ENCODE results near the gene PECR. TPM values are rescaled to one million over a fixed set of nuclear protein-coding genes. Genes with fewer than 3 reads are reported as not detected.

PECR gene
- total and polyA plus RNA-seq, 5 donors from 2014 or later, result 28.0 to 73.8 (median 47.6) TPM

DNA sequence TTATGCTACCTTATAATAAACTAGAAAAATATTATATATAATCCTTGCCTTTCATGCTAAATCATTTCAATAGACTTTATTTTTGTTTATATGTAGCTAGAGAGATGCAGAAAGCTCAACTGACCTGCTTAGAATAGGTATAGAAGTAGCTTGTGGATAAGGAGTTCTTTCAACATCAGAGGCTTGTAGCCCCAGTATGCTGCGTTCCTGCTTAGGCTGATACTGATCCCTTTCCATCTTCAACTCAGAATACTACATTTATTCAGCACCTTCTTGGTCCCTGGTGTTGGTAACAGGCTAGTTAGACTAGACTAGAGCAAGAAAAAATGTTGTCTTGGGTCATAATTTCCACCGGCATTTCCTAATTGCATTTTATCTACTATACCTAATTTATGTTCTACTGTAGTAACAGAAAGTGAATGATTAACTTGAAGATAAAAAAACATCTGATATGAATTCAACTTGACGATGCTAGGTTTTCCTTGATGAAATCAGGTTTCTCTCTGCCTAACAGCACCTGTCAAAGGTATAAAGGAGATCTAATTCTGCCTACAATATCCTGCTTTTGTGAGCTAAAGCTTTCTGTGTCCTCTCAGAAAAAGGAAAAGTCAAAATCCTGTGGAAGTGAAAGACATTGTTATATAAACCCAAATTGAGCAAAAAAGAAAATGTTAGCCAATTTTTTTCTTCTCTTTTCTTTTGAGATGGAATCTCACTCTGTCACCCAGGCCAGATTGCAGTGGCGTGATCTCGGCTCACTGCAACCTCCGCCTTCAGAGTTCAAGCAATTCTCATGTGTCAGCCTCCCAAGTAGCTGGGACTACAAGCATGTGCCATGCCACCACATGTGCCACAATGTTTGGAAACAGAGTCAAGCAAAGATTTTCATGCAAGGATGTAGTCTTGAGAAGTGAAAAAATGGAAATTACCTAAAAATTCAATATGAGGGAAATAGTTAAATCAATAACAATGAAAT lies 5.8 kb downstream of the PECR start:
- no peak overlapping the region for H3K27ac ChIP-seq (ENCODE audit: insufficient read depth, low read length, poor library complexity, severe bottlenecking)
- no peaks in the 10 kb centered on the region for H3K27me3 ChIP-seq (ENCODE audit: control insufficient read depth, insufficient read depth, low read length)
- peaks cover 33% of the 10 kb centered on the region for H3K4me1 ChIP-seq (ENCODE audit: control insufficient read depth, insufficient read depth, low read length, poor library complexity, severe bottlenecking)
- H3K27me3 Mint-ChIP-seq, result no peaks in the 10 kb centered on the region
- peaks cover 26% of the 10 kb centered on the region for H3K36me3 ChIP-seq (ENCODE audit: control insufficient read depth, insufficient read depth, low read length)
- peaks cover 18 to 57% (median 42%) of the 10 kb centered on the region in 4 donors for H3K4me1 Mint-ChIP-seq
- no peak for ATAC-seq (ENCODE audit: low read depth in 2 of 2)
- no peak for DNase-seq
- H3K4me3 Mint-ChIP-seq, result peak overlapping the region in 3 of 4 donors; percentile 7 to 40 (median 18)
- H3K36me3 Mint-ChIP-seq, result peaks cover 4% of the 10 kb centered on the region
- H3K27ac Mint-ChIP-seq, result peak overlapping the region in 2 of 3 donors; percentile 11 to 37
- no peaks in the 10 kb centered on the region for H3K9me3 ChIP-seq (ENCODE audit: control insufficient read depth in 2 of 2, low read length in 2 of 2)
- H3K4me3 ChIP-seq (ENCODE audit: low read depth, low read length), result no peak overlapping the region
- no peaks in the 10 kb centered on the region for H3K9me3 Mint-ChIP-seq

DNA sequence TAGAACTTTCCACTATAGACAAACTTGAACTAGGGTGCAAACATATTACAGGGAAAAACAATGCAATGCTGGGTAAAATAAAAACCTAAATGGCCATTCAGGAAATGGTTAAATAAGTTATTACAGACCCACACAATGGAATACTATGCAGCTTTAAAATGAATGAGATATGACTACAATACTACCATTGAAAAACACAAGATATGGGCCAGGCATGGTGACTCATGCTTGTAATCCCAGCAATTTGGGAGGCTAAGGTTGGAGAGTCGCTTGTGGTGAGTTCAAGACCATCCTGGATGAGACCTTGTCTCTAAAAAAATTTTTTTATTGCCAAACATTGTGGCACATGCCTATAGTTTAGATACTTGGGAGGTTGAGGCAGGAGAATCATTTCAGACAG lies 6.8 kb downstream of the PECR start:
- Mint-ChIP-seq H3K4me1 (peaks cover 12 to 51% (median 38%) of the 10 kb centered on the region in 4 donors), H3K36me3 (peaks cover 7% of the 10 kb centered on the region), H3K9me3 (no peaks in the 10 kb centered on the region), H3K27me3 (no peaks in the 10 kb centered on the region), H3K27ac (no peak overlapping the region), H3K4me3 (peak overlapping the region in 1 of 4 donors; percentile 23)
- peaks cover 28% of the 10 kb centered on the region for H3K36me3 ChIP-seq (ENCODE audit: control insufficient read depth, insufficient read depth, low read length)
- peaks cover 24% of the 10 kb centered on the region for H3K4me1 ChIP-seq (ENCODE audit: control insufficient read depth, insufficient read depth, low read length, poor library complexity, severe bottlenecking)
- ATAC-seq (ENCODE audit: low read depth in 2 of 2) (no peak), DNase-seq (no peak)
- no peaks in the 10 kb centered on the region for H3K27me3 ChIP-seq (ENCODE audit: control insufficient read depth, insufficient read depth, low read length)
- no peaks in the 10 kb centered on the region for H3K9me3 ChIP-seq (ENCODE audit: control insufficient read depth in 2 of 2, low read length in 2 of 2)
- no peak overlapping the region for H3K27ac ChIP-seq (ENCODE audit: insufficient read depth, low read length, poor library complexity, severe bottlenecking)
- H3K4me3 ChIP-seq (ENCODE audit: low read depth, low read length), result peak overlapping the region; percentile 30

DNA sequence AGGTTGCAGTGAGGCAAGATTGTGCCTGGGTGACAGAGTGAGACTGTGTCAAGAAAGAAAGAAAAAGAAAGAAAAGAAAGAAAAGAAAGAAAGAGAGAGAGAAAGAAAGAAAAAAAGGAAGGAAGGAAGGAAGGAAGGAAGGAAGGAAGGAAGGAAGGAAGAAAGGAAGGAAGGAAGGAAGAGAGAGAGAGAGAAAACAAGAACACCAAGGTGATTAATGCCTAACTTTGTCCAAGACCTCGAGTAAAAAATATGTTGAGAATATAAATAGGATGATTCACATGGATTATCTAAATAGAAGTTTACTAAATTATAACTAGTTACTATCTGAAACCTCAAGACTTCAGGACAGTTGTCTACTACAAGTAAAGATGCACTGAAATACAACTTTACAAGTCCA lies 7.2 kb downstream of the PECR start:
- Mint-ChIP-seq H3K27me3 (no peaks in the 10 kb centered on the region), H3K9me3 (no peaks in the 10 kb centered on the region), H3K36me3 (peaks cover 7% of the 10 kb centered on the region), H3K4me1 (peaks cover 12 to 52% (median 39%) of the 10 kb centered on the region in 4 donors), H3K4me3 (peak overlapping the region in 1 of 4 donors; percentile 35), H3K27ac (peak overlapping the region in 2 of 3 donors; percentile 18 to 71)
- peak overlapping the region; percentile 30 for H3K4me3 ChIP-seq (ENCODE audit: low read depth, low read length)
- H3K27ac ChIP-seq (ENCODE audit: insufficient read depth, low read length, poor library complexity, severe bottlenecking), result no peak overlapping the region
- no peaks in the 10 kb centered on the region for H3K27me3 ChIP-seq (ENCODE audit: control insufficient read depth, insufficient read depth, low read length)
- peaks cover 24% of the 10 kb centered on the region for H3K4me1 ChIP-seq (ENCODE audit: control insufficient read depth, insufficient read depth, low read length, poor library complexity, severe bottlenecking)
- ATAC-seq (ENCODE audit: low read depth in 2 of 2), result no peak
- no peak for DNase-seq
- no peaks in the 10 kb centered on the region for H3K9me3 ChIP-seq (ENCODE audit: control insufficient read depth in 2 of 2, low read length in 2 of 2)
- H3K36me3 ChIP-seq (ENCODE audit: control insufficient read depth, insufficient read depth, low read length), result peaks cover 28% of the 10 kb centered on the region

DNA sequence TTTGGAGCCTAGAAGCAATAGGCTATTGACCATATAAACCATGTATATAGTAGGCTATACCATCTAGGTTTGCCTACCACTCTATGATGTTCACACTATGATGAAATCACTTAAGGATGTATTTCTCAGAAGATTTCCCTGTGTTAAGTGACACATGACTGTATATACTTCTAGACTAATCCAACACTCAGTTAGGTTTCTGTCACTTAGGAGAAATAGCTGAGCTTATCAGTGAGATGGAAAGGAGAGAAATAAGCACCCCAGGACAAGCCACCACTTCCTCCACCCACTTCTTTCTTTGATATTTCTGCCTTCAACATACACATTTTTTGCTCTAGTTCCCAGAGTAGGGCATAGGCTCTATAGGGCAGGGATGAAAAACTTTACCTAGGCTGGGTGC lies 7.8 kb downstream of the PECR start:
- Mint-ChIP-seq H3K27me3 (no peaks in the 10 kb centered on the region), H3K27ac (peak overlapping the region in 2 of 3 donors; percentile 18 to 71), H3K4me1 (peaks cover 12 to 53% (median 41%) of the 10 kb centered on the region in 4 donors), H3K9me3 (no peaks in the 10 kb centered on the region), H3K36me3 (peaks cover 11% of the 10 kb centered on the region), H3K4me3 (no peak overlapping the region)
- Histone ChIP-seq H3K27ac (ENCODE audit: insufficient read depth, low read length, poor library complexity, severe bottlenecking) (no peak overlapping the region), H3K4me3 (ENCODE audit: low read depth, low read length) (no peak overlapping the region), H3K27me3 (ENCODE audit: control insufficient read depth, insufficient read depth, low read length) (no peaks in the 10 kb centered on the region), H3K4me1 (ENCODE audit: control insufficient read depth, insufficient read depth, low read length, poor library complexity, severe bottlenecking) (peaks cover 20% of the 10 kb centered on the region), H3K36me3 (ENCODE audit: control insufficient read depth, insufficient read depth, low read length) (peaks cover 28% of the 10 kb centered on the region), H3K9me3 (ENCODE audit: control insufficient read depth in 2 of 2, low read length in 2 of 2) (no peaks in the 10 kb centered on the region)
- DNase-seq (no peak), ATAC-seq (ENCODE audit: low read depth in 2 of 2) (no peak)

DNA sequence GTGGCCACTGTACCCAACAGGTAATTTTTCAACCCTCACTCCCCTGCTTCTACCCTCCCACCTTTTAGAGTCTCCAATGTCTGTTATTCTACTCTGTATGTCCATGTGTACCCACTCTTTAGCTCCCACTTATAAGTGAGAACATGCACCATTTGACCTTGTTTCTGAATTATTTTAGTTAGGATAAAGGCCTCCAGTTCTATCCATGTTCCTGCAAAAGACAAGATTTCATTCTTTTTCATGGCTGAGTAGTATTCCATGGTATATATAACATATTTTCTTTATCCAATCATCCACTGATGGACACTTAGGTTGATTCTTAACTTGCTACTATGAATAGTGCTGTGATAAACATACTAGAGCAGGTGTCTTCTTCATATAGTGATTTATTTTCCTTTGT lies 9.1 kb downstream of the PECR start:
- H3K4me3 Mint-ChIP-seq, result no peak overlapping the region

DNA sequence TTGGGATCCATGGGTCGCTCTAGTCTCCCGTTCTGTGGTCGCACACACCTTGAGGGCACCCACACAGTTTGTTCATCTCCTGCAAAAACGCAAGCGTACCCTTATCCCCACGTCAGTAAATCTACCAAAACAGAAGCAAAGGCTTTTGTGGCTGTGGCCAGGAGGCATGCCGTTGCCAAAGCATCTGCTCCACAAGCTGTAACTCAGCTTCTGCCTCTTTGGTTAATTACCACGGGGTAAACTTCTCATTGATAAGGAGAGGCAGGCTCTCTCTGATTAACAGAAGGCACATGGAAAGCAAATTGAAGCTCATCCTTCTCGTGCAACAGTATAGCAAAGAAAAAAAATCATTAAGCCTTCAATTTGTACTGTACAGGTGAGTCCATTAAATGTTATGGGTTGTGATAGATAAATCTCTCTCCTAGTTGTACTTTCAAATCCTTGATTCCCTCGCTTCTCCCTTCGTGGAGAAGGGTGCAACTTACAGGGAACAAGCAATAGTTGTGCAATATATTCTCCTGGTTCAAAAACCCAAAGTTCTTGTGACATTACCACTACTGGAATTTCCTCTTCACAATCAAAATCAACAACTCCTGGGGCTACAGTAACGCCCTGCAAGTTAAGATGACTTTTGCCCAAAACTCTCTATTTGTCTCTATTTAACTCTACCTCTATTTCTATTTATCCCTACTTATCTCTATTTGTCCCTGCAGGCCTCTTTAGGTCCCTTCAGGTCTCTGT lies 10.3 kb downstream of the PECR start:
- Histone ChIP-seq H3K9me3 (ENCODE audit: control insufficient read depth in 2 of 2, low read length in 2 of 2) (no peaks in the 10 kb centered on the region), H3K4me3 (ENCODE audit: low read depth, low read length) (no peak overlapping the region), H3K27me3 (ENCODE audit: control insufficient read depth, insufficient read depth, low read length) (no peaks in the 10 kb centered on the region), H3K27ac (ENCODE audit: insufficient read depth, low read length, poor library complexity, severe bottlenecking) (no peak overlapping the region), H3K36me3 (ENCODE audit: control insufficient read depth, insufficient read depth, low read length) (peaks cover 33% of the 10 kb centered on the region), H3K4me1 (ENCODE audit: control insufficient read depth, insufficient read depth, low read length, poor library complexity, severe bottlenecking) (peaks cover 25% of the 10 kb centered on the region)
- peak overlapping the region in 1 of 3 donors; percentile 85 for H3K27ac Mint-ChIP-seq
- no peak for ATAC-seq (ENCODE audit: low read depth in 2 of 2)
- no peak for DNase-seq
- peak overlapping the region in 1 of 4 donors; percentile 71 for H3K4me3 Mint-ChIP-seq
- H3K4me1 Mint-ChIP-seq, result peaks cover 27 to 59% (median 48%) of the 10 kb centered on the region in 4 donors
- H3K36me3 Mint-ChIP-seq, result peaks cover 16% of the 10 kb centered on the region
- H3K27me3 Mint-ChIP-seq, result no peaks in the 10 kb centered on the region
- H3K9me3 Mint-ChIP-seq, result no peaks in the 10 kb centered on the region

More for the DNA sequence above, 9.1 kb downstream of the PECR start:
- peaks cover 25% of the 10 kb centered on the region for H3K4me1 ChIP-seq (ENCODE audit: control insufficient read depth, insufficient read depth, low read length, poor library complexity, severe bottlenecking)
- no peaks in the 10 kb centered on the region for H3K27me3 ChIP-seq (ENCODE audit: control insufficient read depth, insufficient read depth, low read length)
- peaks cover 11% of the 10 kb centered on the region for H3K36me3 Mint-ChIP-seq
- DNase-seq (no peak), ATAC-seq (ENCODE audit: low read depth in 2 of 2) (no peak)
- H3K4me3 ChIP-seq (ENCODE audit: low read depth, low read length), result no peak overlapping the region
- H3K27ac ChIP-seq (ENCODE audit: insufficient read depth, low read length, poor library complexity, severe bottlenecking), result no peak overlapping the region
- peaks cover 18 to 55% (median 46%) of the 10 kb centered on the region in 4 donors for H3K4me1 Mint-ChIP-seq
- no peak overlapping the region for H3K27ac Mint-ChIP-seq
- no peaks in the 10 kb centered on the region for H3K9me3 ChIP-seq (ENCODE audit: control insufficient read depth in 2 of 2, low read length in 2 of 2)
- H3K27me3 Mint-ChIP-seq, result no peaks in the 10 kb centered on the region
- peaks cover 28% of the 10 kb centered on the region for H3K36me3 ChIP-seq (ENCODE audit: control insufficient read depth, insufficient read depth, low read length)
- H3K9me3 Mint-ChIP-seq, result no peaks in the 10 kb centered on the region

DNA sequence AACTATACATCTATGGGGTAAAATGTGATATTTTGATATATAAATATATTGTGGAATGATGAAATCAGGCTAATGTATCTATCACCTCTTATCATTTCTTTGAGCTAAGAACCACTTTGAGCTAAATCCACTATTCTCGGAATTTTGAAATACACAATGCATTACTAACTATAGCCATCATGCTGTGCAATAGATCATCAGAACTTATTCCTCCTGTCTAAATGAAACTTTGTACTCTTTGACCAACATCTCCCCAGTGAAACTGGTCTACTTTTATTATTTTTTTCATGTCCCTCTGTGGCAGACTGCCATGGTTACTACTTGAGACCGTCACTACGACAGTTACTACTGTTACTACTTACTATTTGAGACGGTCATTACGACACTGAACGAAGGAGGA lies 11.4 kb downstream of the PECR start:
- no peak overlapping the region for H3K4me3 Mint-ChIP-seq
- DNase-seq (no peak), ATAC-seq (ENCODE audit: low read depth in 2 of 2) (no peak)
- H3K27me3 ChIP-seq (ENCODE audit: control insufficient read depth, insufficient read depth, low read length), result no peaks in the 10 kb centered on the region
- H3K4me1 Mint-ChIP-seq, result peaks cover 30 to 50% (median 39%) of the 10 kb centered on the region in 4 donors
- no peaks in the 10 kb centered on the region for H3K9me3 Mint-ChIP-seq
- H3K27ac Mint-ChIP-seq, result no peak overlapping the region
- peaks cover 39% of the 10 kb centered on the region for H3K36me3 ChIP-seq (ENCODE audit: control insufficient read depth, insufficient read depth, low read length)
- no peaks in the 10 kb centered on the region for H3K9me3 ChIP-seq (ENCODE audit: control insufficient read depth in 2 of 2, low read length in 2 of 2)
- peaks cover 19% of the 10 kb centered on the region for H3K4me1 ChIP-seq (ENCODE audit: control insufficient read depth, insufficient read depth, low read length, poor library complexity, severe bottlenecking)
- H3K27ac ChIP-seq (ENCODE audit: insufficient read depth, low read length, poor library complexity, severe bottlenecking), result no peak overlapping the region
- peaks cover 23% of the 10 kb centered on the region for H3K36me3 Mint-ChIP-seq
- H3K27me3 Mint-ChIP-seq, result no peaks in the 10 kb centered on the region
- no peak overlapping the region for H3K4me3 ChIP-seq (ENCODE audit: low read depth, low read length)
